Fibroblast of skin of abdomen (primary cell): ENCODE data around the gene ARHGDIB. TPM values are rescaled to one million over a fixed set of nuclear protein-coding genes. Genes with fewer than 3 reads are reported as not detected.
A peak's percentile ranks its signal among the peaks of the same experiment; 100 is the strongest.

Experiments
- DNase-seq: peaks from one replicate; pipeline ENCODE4 v3.0.0-alpha.2; 2013
- polyA plus RNA-seq, 2 experiments: library from polyadenylated mRNA; unstranded; fragments of 120-200 nt; gene quantifications; one replicate each; pipeline ENCODE4 v1.2.1, GENCODE V29; 2013; ENCODE audit not compliant: insufficient read length in 2 of 2

The ARHGDIB gene
- polyA plus RNA-seq (2013, experiment 1 of 2; ENCODE audit: insufficient read length) = 20.3 TPM
- polyA plus RNA-seq (2013, experiment 2 of 2; ENCODE audit: insufficient read length) = 21.5 TPM

DNA sequence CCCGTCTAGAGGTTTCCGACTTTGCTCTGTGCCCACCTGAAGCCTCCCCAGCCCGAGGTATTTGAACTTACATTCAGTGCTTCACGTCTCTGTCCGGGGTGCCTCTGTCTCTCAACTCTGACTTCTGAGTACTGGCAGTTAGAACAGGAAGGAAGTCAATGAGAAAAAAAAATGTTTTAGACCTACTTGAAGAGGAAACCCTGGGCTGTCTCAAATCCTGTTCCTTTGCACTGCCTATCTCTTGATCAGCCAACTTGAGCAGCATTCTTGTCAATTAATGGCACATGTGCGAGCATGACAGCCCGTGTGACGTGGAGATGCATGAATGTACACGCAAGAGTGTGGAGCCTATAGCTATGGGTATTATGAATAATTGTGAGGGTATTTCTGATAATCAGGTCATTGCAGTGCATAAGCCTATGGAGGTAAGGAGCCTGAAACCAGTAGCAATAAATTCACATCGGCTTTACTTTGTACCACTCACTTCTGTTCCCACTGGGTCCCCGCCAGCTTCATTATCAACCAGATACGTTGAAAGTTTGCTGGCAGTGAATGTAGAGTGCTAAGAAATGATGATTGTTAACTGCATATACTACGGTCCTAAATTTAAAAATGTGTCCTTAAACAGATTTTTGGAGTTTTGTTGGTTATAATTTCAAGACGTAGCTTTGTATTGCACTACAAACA lies at the start of gene ARHGDIB:
Gene ARHGDIB, minus strand, starts transcription at position 136 of the 687 bp plus-strand sequence. CDS start 10,889 bp downstream, outside the sequence.
- peak; percentile 48 for DNase-seq

DNA sequence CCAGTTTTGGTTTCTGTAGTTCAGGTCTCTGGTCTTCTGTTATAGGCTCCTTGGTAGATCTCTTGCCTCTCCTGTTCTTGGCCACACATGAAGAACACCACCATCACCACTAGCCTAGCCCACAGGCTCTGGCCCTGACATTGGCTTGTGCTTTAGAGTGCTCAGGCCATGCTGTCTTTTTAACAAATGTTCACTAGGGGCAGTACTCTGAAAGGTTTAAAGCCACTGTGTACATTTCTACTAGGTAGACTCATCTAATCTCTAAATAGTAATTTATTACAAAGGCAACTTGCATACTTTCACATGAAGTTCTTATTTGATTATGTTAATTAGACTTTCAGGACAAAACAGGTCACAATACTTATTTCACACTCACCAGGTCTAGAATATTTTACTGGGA lies 49.8 kb upstream of the ARHGDIB start:
- no peak for DNase-seq

DNA sequence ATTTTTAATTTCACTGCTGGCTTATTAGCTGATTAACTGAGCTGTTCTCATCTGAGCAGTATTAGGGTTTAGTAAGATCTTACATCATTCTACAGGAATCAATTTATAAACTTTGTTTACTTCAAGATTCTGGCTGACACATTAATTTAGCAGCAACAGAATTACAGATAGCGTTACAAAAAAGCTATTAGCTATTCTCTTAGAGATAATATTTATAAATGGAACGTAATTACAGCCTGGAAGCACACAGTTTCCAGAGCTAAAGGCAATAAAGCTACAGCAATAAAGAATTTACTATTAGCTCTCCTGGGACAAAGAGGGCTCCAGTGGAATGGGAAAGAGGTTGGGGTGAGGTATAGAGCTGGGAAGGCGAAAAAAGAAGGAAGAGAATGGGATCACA lies 46.1 kb upstream of the ARHGDIB start:
- no peak for DNase-seq

DNA sequence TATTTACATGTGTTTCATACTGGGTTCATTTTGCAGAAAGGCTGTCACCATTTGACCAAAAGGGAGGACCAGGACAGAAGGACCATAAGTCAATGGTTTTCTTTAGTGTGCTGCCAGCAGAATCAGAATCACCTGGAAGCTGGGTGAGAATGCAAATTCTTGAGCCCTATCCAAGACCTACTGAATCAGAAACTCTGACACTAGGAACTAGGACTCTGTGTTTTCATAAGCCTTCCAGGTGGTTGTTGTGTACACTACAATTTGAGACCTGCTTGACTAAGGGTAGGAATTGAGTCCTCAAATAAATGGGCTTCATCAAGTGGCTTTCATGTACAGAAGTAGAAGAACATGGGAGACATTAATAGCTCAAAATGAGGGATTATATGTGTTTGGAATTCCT lies 43.7 kb upstream of the ARHGDIB start:
- DNase-seq = no peak

DNA sequence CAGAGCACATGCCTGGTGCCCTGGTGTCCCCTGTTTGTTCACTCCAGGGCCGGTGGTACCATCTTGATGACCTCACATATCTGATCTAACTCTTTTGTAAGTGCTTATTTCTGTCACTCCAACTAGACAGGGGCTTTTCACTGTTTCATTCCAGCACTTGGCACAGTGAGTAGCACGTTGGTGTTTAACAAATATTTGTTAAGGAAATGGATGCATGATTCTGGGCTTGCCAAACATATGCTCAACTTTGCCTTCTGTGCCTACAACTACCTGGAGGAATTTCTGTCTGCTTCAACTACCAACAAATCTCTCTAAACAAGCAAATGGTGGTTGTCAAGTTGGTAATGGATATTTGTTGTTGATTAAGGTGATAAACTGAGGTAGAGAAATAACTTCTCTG lies 43.0 kb upstream of the ARHGDIB start:
- no peak for DNase-seq

DNA sequence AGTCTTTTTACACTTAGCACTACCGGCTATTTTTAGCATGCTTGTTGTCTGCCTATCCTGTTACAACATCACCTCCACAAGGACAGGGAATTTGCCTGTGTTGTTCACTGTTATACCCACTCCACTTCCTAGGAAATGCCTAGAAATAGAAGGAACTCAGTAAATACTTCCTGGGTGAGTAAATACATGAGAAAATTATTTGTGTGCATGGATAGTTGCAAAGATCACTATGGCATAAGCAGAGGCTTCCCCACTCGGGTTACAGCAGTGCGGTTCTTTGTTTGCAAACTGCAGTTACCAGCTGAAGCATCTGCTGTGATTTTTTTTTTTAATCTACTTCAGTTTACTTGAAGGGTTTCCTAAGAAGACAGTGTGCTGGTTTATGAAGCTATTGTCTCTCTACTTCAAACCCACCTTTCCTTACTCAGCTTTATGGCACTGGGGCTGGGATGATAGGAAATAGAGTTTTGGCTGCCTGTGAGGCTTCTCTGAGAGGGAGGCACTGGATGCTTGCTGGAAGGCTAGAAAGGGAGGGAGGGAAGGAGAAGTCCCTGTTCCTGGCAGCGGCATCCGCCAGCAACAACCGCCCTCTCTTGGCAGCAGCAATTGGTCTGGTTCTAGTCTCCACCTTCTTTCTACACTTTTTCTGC lies 40.5 kb upstream of the ARHGDIB start:
- peak; percentile 30 for DNase-seq

DNA sequence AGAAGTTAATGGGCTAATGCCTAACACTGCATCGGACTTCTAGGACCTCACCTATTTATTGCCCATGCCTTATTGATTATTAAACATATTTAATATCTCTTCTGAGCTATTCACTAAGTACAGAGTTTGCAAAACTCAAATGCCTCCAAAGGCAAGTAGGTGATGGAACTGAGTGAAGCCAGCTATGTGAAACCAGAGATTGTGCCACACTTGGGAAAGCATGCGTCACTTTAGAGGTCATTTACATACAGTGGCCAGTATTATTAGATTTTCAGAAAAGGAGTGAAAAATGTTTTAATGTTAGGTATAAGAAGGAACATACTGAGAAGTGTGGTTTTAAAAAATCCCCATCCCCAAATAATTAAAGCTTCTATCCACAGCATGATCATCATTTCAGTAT lies 39.2 kb upstream of the ARHGDIB start:
- DNase-seq = no peak

DNA sequence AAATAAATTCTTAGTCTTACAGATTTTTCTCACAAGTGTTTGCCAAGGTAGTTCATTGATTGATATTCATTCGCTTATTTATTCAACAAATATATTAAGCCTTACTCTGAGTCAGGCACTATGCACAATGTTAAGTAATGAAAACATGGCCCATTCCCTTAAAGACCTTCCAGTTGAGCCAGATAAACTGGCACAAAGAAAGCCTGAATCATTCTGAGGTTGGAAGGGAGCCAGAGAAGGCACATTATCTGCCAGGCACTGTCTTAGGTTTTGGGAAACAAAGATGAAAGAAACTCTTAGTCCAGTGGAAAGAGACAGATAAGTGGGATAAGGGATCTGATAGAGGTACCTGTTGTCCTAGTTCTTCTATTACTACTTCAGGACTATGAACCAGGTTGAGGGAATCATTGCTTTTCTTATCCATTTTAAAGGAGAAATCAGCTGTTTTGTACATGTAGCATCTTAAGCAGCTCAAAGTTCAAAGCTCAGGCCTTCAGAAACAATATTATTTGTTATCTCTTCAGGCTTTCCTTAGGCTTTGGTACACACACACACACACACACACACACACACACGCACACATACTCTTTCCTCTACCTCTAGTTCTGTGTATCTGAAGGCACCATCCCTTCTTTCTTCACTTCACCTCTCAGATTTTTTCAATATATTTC lies 38.4 kb upstream of the ARHGDIB start:
- no peak for DNase-seq

DNA sequence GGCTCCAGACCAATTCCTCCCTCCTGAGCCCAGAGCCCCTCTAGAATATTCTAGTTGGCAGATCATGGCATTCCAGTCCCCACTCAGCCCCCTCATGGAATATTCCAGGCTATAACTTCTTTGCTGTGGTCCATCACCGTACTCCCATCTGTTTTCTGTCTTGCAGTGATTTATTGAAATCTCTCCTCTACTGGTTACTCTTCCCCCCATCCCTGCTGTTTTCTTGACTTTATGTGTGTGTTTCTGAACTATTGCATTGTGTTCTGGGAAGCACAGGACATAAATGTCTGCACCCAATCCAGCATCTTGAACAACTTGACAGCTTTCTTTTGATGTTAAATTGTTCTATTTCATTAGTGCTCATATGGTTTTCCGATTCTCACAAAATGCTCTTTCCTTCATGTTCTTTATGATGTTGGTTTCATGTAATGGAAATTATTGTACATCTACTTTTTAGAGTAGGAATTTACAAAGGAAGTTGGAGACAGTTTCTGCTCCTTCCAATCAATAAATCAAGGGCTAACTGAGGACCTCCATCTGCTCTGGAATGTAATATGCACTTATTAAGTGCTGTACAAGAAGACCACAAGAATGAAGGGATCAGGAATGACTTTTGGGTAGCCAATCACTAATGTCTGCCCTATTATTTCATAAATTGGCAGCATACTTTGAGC lies 37.8 kb upstream of the ARHGDIB start:
- DNase-seq = peak; percentile 97

DNA sequence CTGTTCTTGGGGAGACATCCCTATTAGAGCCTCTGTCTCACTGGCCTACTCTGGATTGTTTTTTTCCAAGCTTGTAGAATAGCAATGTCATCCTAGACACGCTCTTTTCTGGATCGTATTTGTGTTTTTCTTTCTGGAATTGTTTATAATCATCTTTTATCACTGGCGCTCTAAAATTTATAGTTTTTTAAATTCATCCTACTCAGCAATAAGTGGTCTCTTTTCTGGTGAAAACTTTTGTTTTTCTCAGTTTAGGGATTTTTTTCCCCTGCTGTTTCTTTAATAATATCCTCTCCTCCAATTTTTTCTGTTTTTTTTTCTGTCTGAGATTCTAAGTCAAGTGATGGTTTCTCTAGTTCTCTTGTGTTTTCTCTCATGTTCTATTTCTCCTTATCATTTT lies 36.6 kb upstream of the ARHGDIB start:
- DNase-seq = no peak

DNA sequence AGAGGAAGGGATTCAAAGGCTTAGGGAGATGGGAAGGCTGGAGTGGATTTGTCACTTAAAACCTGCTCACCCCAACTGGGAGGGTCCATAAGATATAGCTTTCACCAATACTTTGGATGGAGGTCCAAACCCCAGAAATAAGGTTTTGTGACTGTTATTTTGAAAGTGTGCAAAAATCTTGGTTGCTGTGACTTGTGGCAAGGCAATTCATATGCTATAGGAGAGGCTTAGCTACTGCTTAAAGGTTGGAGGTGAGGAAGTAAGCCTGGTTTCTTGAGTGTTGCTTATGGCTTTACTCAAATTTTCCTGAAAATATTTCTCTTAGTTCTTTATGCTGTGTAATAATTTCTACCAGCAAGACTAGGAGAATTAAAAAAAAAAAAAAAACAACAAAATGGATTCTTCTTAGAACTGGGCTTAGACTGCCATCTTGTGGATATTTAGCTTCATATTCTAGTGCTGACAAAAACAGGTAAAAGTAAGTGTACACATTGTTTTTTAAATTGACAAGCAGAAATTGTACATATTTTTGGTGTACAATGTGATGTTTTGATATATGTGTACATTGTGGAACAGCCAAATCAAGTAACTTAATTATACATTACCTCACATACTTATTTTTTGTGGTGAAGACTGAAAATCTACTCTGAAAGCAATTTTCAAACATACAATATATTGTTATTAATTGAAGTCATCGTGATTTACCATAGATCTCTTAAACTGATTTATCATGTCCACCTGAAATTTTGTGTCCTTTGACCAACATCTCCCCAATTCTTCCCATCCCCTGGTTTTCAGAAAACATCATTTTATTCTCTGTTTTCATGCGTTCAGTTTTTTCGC lies 34.4 kb upstream of the ARHGDIB start:
- DNase-seq = peak; percentile 63

DNA sequence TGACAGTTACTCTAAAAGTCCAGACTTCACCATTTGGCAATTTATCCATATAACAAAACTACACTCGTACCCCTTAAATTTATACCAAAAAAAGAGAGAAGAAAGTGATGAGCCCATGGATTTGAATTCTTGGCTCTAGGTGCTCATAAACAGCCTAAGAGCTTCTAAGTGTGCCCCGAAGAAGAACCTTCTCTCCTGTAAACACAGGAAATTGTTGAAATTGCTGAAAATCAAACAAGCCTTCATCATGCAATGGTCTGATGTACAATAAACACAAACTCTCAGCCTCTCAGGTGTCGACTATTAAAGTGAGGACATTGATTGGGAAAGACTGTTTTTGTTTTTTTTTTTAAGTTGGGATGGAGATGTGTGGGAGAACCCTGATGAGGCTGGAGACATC lies 33.2 kb upstream of the ARHGDIB start:
- DNase-seq = no peak

DNA sequence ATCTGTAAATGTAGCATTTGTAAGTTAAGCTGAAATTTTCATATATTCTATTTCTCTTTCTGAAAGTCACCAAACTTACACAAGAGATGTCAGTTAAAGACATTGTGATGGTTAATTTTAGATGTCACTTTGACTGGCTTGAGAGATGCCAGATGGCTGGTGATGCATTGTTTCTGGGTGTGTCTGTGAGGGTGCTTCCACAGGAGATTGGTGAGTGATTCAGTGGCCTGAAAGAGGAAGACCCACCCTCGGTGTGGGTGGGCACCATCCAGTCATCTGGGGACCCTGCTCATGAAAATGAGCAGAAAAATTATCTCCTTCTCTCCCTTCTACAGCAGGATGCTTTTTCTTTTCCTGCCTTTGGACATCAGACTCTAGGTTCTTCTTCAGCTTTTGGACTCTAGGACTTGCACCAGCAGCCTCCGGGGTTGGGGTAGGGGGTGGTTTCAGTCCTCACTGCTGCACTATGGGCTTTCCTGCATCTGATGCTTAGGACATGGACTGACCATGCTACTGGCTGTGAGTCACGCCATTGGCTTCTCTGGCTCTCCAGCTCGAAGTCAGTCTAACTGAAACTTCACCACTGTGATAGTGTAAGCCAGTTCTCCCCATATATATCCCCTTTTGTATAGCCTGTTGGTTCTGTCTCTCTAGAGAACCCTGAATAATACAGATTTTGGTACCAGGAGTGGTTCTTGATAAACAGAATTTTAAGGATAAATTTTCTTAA lies 32.3 kb upstream of the ARHGDIB start:
- DNase-seq = peak; percentile 54

DNA sequence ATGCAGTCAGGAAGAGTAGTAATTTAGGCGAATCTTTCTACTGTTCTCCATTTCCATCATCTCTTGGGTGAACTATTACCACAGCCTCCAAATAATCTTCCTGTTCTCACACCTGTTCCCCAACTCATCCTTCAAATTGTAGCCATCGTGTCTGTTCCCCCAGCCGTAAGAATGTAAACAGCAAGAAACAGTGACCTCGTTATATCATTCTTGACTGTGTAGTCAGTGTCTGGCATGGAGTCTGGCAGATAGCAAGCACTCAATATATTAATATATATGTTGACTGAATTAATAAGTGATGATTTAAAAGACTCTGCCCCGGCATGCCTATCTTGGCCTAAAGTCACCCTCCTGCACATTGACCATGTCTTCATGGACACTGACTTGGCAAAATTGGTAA lies 31.7 kb upstream of the ARHGDIB start:
- peak; percentile 34 for DNase-seq

DNA sequence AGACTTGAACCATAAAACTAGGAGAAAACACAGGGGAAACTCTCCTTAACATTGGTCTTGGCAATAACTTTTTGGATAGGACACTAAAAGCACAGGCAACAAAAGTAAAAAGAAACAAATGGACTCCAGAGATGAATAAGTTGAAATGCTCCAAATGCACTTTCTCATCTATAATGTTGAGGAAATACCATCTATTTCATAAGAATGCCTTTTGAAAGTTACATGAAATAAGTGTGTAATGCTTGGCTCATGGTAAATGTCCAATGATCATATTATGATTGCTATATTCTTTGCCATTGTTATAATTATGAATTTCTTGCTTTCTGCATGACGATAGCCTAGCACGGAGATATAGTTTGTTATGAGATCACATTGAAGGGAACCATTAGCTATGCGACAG lies 31.3 kb upstream of the ARHGDIB start:
- DNase-seq = no peak

DNA sequence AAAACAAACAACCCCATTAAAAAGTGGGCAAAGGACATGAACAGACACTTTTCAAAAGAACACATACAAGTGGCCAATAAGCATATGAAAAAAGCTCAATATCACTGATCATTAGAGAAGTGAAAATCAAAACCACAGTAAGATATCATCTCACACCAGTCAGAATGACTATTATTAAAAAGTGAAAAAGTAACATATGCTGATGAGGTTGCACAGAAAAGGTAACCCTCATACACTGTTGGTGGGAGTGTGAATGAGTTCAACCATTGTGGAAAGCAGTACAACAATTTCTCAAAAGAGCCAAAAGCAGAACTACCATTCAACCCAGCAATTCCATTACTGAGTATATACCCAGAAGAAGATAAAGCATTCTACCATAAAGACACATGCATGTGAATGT lies 29.7 kb upstream of the ARHGDIB start:
- no peak for DNase-seq

DNA sequence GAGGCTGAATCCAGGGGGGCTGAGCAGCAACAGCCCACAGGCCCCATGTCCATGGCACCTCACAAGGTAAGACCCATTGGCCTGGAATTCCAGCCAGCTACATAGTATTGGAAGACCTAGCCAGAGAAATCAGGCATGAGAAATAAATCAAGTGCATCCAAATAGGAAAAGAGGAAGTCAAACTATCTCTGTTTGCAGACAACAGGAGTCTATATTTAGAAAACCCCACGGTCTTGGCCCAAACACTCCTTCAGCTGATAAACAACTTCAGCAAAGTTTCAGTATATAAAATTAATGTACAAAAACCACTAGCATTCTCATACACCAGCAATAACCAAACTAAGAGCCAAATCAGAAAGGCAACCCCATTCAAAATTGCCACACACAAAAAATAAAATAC lies 28.4 kb upstream of the ARHGDIB start:
- no peak for DNase-seq

DNA sequence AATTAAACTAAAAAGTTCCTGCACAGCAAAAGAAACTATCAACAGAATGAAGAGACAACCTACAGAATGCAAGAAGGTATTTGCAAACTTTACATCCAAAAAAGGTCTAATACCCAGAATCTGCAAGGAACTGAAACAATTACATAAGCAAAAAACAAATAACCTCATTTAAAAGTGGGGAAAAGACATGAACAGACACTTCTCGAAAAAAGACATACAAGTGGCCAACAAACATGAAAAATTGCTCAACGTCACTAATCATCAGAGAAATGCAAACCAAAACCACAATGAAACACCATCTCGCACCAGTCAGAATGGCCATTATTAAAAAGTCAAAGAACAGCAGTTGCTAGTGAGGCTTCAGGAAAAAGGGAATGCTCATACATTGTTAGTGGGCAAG lies 26.6 kb upstream of the ARHGDIB start:
- DNase-seq = no peak

DNA sequence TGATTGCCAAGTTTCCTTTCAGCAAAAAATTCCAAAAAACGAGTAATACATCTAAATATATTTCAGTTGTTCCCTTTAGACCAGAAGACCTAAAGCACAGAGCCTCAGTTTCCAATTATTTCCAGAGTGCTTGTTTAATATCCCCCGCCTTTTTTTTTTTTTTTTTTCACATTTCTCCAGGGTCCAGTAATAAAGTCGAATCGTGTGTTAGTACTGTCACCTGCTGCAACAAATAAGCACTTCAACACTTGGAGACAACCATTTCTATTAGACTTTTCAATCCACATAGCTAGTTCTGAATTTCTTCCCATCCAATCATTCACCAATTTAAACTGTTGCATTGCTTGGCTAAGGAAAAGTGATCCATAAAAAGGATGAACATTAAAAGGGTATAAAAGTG lies 25.0 kb upstream of the ARHGDIB start:
- no peak for DNase-seq

DNA sequence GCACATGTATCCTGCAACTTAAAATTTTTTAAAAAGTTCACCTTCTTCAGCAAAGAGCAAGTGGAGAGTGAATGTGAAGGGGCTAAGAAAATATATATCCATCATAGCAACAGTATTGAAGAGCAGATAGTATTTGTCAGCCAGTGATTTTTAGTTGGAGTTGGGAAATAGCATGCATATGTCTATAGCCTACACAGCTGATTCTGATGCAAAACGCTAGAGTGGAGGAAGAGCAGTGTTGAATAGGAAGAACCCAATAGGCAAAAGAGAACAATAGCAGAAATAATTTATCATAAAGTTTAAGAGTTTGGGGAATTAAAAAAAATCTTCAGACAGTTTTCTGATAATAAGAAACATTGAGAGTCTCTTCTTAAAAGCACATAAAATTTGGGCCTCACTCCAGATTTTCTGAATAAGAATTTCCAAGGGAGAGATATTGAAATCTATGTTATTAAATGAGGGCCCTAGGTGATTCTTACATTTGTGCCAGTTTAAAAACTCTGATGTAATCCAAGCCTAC lies 23.4 kb upstream of the ARHGDIB start:
- no peak for DNase-seq

DNA sequence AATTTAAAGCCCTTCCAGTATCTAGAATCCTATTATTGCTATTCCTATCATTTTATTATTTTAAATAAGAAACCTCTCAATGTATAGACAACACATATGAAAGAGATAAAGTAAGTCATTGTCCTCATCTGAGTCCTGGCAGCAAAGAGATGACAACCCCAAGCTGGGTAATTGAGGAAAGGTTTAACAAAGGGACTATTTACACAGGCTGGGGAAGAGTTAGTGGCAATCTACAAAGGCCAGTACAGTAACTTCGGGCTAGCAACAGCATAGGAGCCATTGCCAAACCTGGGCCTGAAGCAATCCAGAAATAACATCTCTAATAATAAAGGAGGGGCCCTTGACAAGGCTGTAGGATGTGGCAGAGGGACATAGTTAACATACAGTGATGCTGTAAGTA lies 22.6 kb upstream of the ARHGDIB start:
- no peak for DNase-seq
